ENCODE data around the gene RTN4R. TPM values are rescaled to one million over a fixed set of nuclear protein-coding genes. Genes with fewer than 3 reads are reported as not detected.

The RTN4R gene
- total and polyA plus RNA-seq, 9 of the 15 experiments (the other 6 are each of a cell fraction or from before 2014, with no cell fraction given), result 0.04 to 2.8 (median 1.4) TPM; not detected in 3

GRCh38 chr22:20243537-20244249, 24.4 kb downstream of the RTN4R start (continued):
- TF ChIP-seq, protein P1, sequence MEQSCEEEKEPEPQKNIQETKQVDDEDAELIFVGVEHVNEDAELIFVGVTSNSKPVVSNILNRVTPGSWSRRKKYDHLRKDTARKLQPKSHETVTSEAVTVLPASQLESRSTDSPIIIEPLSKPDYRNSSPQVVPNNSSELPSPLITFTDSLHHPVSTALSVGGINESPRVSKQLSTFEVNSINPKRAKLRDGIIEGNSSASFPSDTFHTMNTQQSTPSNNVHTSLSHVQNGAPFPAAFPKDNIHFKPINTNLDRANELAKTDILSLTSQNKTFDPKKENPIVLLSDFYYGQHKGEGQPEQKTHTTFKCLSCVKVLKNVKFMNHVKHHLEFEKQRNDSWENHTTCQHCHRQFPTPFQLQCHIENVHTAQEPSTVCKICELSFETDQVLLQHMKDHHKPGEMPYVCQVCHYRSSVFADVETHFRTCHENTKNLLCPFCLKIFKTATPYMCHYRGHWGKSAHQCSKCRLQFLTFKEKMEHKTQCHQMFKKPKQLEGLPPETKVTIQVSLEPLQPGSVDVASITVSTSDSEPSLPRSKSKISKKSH (CRISPR knock-in tag; IDR thresholded peaks at IDR 0.05), result no peak
- peak; percentile 66 for TF ChIP-seq CBFA2T3 (IDR thresholded peaks at IDR 0.05)
- TF ChIP-seq FOXP1 (CRISPR knock-in tag; IDR thresholded peaks at IDR 0.05), result no peak
- no peak for TF ChIP-seq ZNF184 (CRISPR knock-in tag; IDR thresholded peaks at IDR 0.05)
- no peak for TF ChIP-seq FOXA1 (IDR thresholded peaks at IDR 0.05; ENCODE audit: borderline replicate concordance)
- TF ChIP-seq ESRRB (CRISPR knock-in tag; IDR thresholded peaks at IDR 0.05; ENCODE audit: borderline replicate concordance), result no peak
- TF ChIP-seq MYC (IDR thresholded peaks at IDR 0.05; ENCODE audit: low read depth, low read length), result no peak; the same call in 1 of the 2 replicates
- TF ChIP-seq MYC (CRISPR knock-in tag; IDR thresholded peaks at IDR 0.05; ENCODE audit: borderline replicate concordance, low read depth), result no peak
- TF ChIP-seq DDX20 (tag; IDR thresholded peaks at IDR 0.05; ENCODE audit: low read depth), result no peak
- no peak for TF ChIP-seq ZNF263 (CRISPR knock-in tag; IDR thresholded peaks at IDR 0.05; ENCODE audit: borderline replicate concordance)
- TF ChIP-seq MEF2D (tag; conservative IDR thresholded peaks at IDR 0.05; ENCODE audit: low read depth), result no peak
- TF ChIP-seq, protein P2, sequence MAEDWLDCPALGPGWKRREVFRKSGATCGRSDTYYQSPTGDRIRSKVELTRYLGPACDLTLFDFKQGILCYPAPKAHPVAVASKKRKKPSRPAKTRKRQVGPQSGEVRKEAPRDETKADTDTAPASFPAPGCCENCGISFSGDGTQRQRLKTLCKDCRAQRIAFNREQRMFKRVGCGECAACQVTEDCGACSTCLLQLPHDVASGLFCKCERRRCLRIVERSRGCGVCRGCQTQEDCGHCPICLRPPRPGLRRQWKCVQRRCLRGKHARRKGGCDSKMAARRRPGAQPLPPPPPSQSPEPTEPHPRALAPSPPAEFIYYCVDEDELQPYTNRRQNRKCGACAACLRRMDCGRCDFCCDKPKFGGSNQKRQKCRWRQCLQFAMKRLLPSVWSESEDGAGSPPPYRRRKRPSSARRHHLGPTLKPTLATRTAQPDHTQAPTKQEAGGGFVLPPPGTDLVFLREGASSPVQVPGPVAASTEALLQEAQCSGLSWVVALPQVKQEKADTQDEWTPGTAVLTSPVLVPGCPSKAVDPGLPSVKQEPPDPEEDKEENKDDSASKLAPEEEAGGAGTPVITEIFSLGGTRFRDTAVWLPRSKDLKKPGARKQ (CRISPR knock-in tag; IDR thresholded peaks at IDR 0.05), result no peak
- no peak for TF ChIP-seq ZNF512 (tag; IDR thresholded peaks at IDR 0.05)
- no peak for TF ChIP-seq ZKSCAN3 (CRISPR knock-in tag; IDR thresholded peaks at IDR 0.05)
- no peak for TF ChIP-seq BMI1 (IDR thresholded peaks at IDR 0.05; ENCODE audit: low read length)
- TF ChIP-seq HNRNPH1 (optimal IDR thresholded peaks at IDR 0.05; ENCODE audit: low read depth, low read length), result no peak
- TF ChIP-seq, protein P3, sequence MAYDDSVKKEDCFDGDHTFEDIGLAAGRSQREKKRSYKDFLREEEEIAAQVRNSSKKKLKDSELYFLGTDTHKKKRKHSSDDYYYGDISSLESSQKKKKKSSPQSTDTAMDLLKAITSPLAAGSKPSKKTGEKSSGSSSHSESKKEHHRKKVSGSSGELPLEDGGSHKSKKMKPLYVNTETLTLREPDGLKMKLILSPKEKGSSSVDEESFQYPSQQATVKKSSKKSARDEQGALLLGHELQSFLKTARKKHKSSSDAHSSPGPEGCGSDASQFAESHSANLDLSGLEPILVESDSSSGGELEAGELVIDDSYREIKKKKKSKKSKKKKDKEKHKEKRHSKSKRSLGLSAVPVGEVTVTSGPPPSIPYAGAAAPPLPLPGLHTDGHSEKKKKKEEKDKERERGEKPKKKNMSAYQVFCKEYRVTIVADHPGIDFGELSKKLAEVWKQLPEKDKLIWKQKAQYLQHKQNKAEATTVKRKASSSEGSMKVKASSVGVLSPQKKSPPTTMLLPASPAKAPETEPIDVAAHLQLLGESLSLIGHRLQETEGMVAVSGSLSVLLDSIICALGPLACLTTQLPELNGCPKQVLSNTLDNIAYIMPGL (CRISPR knock-in tag; IDR thresholded peaks at IDR 0.05), result no peak
- TF ChIP-seq CREB5 (CRISPR knock-in tag; IDR thresholded peaks at IDR 0.05), result no peak
- no peak for TF ChIP-seq ARID1B (IDR thresholded peaks at IDR 0.05)

Data from K562 (cell line).